H1 (cell line): ENCODE results near the gene CD247. TPM values are rescaled to one million over a fixed set of nuclear protein-coding genes. Genes with fewer than 3 reads are reported as not detected.

Experiments used
- CTCF ChIA-PET: fragments of 300-600 bp; sonication (Branson Sonifier 250); formaldehyde crosslinking; loops from one replicate; lab custom pipeline; 2021; ENCODE audit not compliant: partially characterized antibody; lab: Charles Lee
- POLR2A ChIA-PET: fragments of 300-600 bp; sonication (Branson Sonifier 250); formaldehyde crosslinking; loops from one replicate; lab custom pipeline; 2021; ENCODE audit warnings: inconsistent platforms; ENCODE audit not compliant: partially characterized antibody; lab: Charles Lee
- DNase-seq, 2 experiments: peaks; one replicate each; pipeline versions ENCODE4 v3.0.0 to v3.0.0-alpha.2; 2010 to 2022; ENCODE audit warnings: low spot score in 2 of 2, low read depth in 1 of 2, mixed read lengths in 1 of 2
- FAIRE-seq: peaks from 2 replicates; lab custom pipeline; 2011; peaks lifted over from hg19 to GRCh38; lab: Jason Lieb, UNC
- H2AFZ ChIP-seq: 2 replicates; pipeline ENCODE4 v1.8.1; 2012; ENCODE audit warnings: low read length, inconsistent platforms
- H2AK5ac ChIP-seq: 2 replicates; pipeline ENCODE4 v1.6.1; 2013; ENCODE audit warnings: low read depth, low read length
- H2BK120ac ChIP-seq: replicated peaks from 2 replicates; pipeline ENCODE3; 2013; ENCODE audit warnings: low read depth, low read length, inconsistent platforms
- H2BK12ac ChIP-seq: 2 replicates; pipeline ENCODE4 v1.6.1; 2013; ENCODE audit warnings: low read depth, low read length
- H2BK15ac ChIP-seq: 2 replicates; pipeline ENCODE4 v1.6.1; 2013; ENCODE audit warnings: low read length
- H2BK20ac ChIP-seq: 2 replicates; pipeline ENCODE4 v1.6.1; 2013; ENCODE audit warnings: low read length
- H2BK5ac ChIP-seq: 2 replicates; pipeline ENCODE4 v1.6.1; 2013; ENCODE audit warnings: low read depth, low read length
- H3K14ac ChIP-seq: 2 replicates; pipeline ENCODE4 v1.6.1; 2013; ENCODE audit warnings: inconsistent platforms; ENCODE audit not compliant: insufficient read length
- H3K18ac ChIP-seq: 2 replicates; pipeline ENCODE4 v1.6.1; 2013; ENCODE audit warnings: low read length; ENCODE audit errors: extremely low read depth
- H3K23ac ChIP-seq: 2 replicates; pipeline ENCODE4 v1.6.1; 2013; ENCODE audit warnings: inconsistent platforms; ENCODE audit not compliant: insufficient read length
- H3K23me2 ChIP-seq: 2 replicates; pipeline ENCODE4 v1.6.1; 2013; ENCODE audit warnings: low read depth, low read length
- H3K27ac ChIP-seq: 2 replicates; pipeline ENCODE4 v1.6.1; 2011; ENCODE audit warnings: low read depth, low read length, inconsistent platforms
- H3K27me3 ChIP-seq, 4 experiments: replicated peaks in 1 of 4; 1 replicate in 1 of 4; 2 replicates in 3 of 4; pipeline versions ENCODE4 v1.6.1 to v1.8.1; 2011 to 2013; ENCODE audit warnings: low read length in 3 of 4, mild to moderate bottlenecking in 3 of 4, inconsistent platforms in 2 of 4, mixed read lengths in 2 of 4, moderate library complexity in 1 of 4; ENCODE audit not compliant: control insufficient read depth in 3 of 4, insufficient read depth in 3 of 4; ENCODE audit errors: extremely low read depth in 1 of 4
- H3K36me3 ChIP-seq, 4 experiments: 2 replicates each; pipeline versions ENCODE4 v1.6.1 to v1.8.1; 2011 to 2013; ENCODE audit warnings: mild to moderate bottlenecking in 4 of 4, low read length in 3 of 4, moderate library complexity in 2 of 4, control low read depth in 1 of 4, inconsistent platforms in 1 of 4; ENCODE audit not compliant: insufficient read depth in 4 of 4, control insufficient read depth in 2 of 4
- H3K4ac ChIP-seq: replicated peaks from 2 replicates; pipeline ENCODE3; 2013; ENCODE audit warnings: low read length, low read depth, mixed read lengths, inconsistent platforms; ENCODE audit not compliant: insufficient read length
- H3K4me1 ChIP-seq, 4 experiments: replicated peaks in 1 of 4; 1 replicate in 1 of 4; 2 replicates in 3 of 4; pipeline versions ENCODE4 v1.6.1 to v1.8.1; 2011 to 2013; ENCODE audit warnings: low read length in 3 of 4, inconsistent platforms in 2 of 4, mixed read lengths in 1 of 4; ENCODE audit not compliant: insufficient read depth in 4 of 4, control insufficient read depth in 3 of 4
- H3K4me2 ChIP-seq, 2 experiments: 2 replicates each; pipeline versions ENCODE4 v1.6.1 to v1.8.1; 2011 to 2013; ENCODE audit warnings: low read depth in 2 of 2, low read length in 2 of 2, control low read depth in 1 of 2, inconsistent platforms in 1 of 2, mild to moderate bottlenecking in 1 of 2; ENCODE audit not compliant: insufficient read depth in 1 of 2
- H3K4me3 ChIP-seq, 4 experiments: fragments of 200-600, 300-600 bp in 1 of 4; sonication (generic), shearing (Covaris generic), sonication (Bioruptor Twin) in 1 of 4; 2 replicates each; pipeline versions ENCODE4 v1.5.1 to v1.8.1; 2011 to 2016; ENCODE audit warnings: low read length in 4 of 4, low read depth in 3 of 4, control low read depth in 2 of 4, inconsistent platforms in 2 of 4, mild to moderate bottlenecking in 2 of 4, mixed read lengths in 1 of 4, moderate library complexity in 1 of 4; ENCODE audit not compliant: insufficient read depth in 2 of 4; ENCODE audit errors: extremely low read depth in 1 of 4
- H3K56ac ChIP-seq: replicated peaks from 2 replicates; pipeline ENCODE3; 2013; ENCODE audit warnings: low read depth, mild to moderate bottlenecking, mixed read lengths, low read length, inconsistent platforms; ENCODE audit not compliant: insufficient read length
- H3K79me1 ChIP-seq: 2 replicates; pipeline ENCODE4 v1.6.1; 2013; ENCODE audit warnings: low read depth, low read length, control low read depth
- H3K79me2 ChIP-seq, 2 experiments: 2 replicates each; pipeline versions ENCODE4 v1.6.1 to v1.8.1; 2012 to 2013; ENCODE audit warnings: low read length in 2 of 2, mild to moderate bottlenecking in 2 of 2, inconsistent platforms in 1 of 2; ENCODE audit not compliant: insufficient read depth in 2 of 2, control insufficient read depth in 1 of 2
- H3K9ac ChIP-seq, 4 experiments: replicated peaks in 1 of 4; 1 replicate in 1 of 4; 2 replicates in 3 of 4; pipeline versions ENCODE4 v1.6.1 to v1.8.1; 2011 to 2013; ENCODE audit warnings: low read depth in 3 of 4, low read length in 3 of 4, control low read depth in 2 of 4, mild to moderate bottlenecking in 2 of 4, moderate library complexity in 2 of 4, inconsistent platforms in 1 of 4; ENCODE audit errors: extremely low read depth in 1 of 4
- H3K9me3 ChIP-seq, 2 experiments: 2 replicates each; pipeline versions ENCODE4 v1.6.1 to v1.8.1; 2012 to 2013; ENCODE audit warnings: mild to moderate bottlenecking in 2 of 2, moderate library complexity in 2 of 2, control low read depth in 1 of 2, inconsistent platforms in 1 of 2, low read depth in 1 of 2, low read length in 1 of 2, mixed read lengths in 1 of 2; ENCODE audit not compliant: insufficient read depth in 2 of 2
- H4K20me1 ChIP-seq, 2 experiments: replicated peaks in 1 of 2; 2 replicates each; pipeline versions ENCODE3 to v1.8.1; 2011 to 2013; ENCODE audit warnings: inconsistent platforms in 2 of 2, low read length in 2 of 2, mild to moderate bottlenecking in 1 of 2; ENCODE audit not compliant: insufficient read depth in 2 of 2, control insufficient read depth in 1 of 2
- H4K5ac ChIP-seq: 2 replicates; pipeline ENCODE4 v1.6.1; 2013; ENCODE audit warnings: low read length, low read depth, mixed read lengths, inconsistent platforms; ENCODE audit not compliant: insufficient read length
- H4K8ac ChIP-seq: 2 replicates; pipeline ENCODE4 v1.8.0; 2013; ENCODE audit warnings: mild to moderate bottlenecking, moderate library complexity, low read length, inconsistent platforms; ENCODE audit not compliant: insufficient read depth; ENCODE audit errors: extremely low read depth
- H4K91ac ChIP-seq: replicated peaks from 2 replicates; pipeline ENCODE3; 2013; ENCODE audit warnings: low read length, mixed read lengths, inconsistent platforms; ENCODE audit not compliant: insufficient read length
- BRCA1 ChIP-seq: IDR thresholded peaks from 2 replicates; pipeline ENCODE4 v1.6.1; 2012; ENCODE audit warnings: low read depth, low read length, improper control_type of control experiment
- GABPA ChIP-seq: IDR thresholded peaks from 2 replicates; pipeline ENCODE4 v1.6.1; 2011; ENCODE audit warnings: mild to moderate bottlenecking, low read length, moderate library complexity, borderline replicate concordance; ENCODE audit not compliant: insufficient read depth
- HDAC2 ChIP-seq, 2 experiments: fragments of 300-600 bp in 1 of 2; sonication (generic) in 1 of 2; IDR thresholded peaks; 2 replicates each; pipeline ENCODE4 v1.6.1; 2011 to 2012; ENCODE audit warnings: low read depth in 2 of 2, low read length in 2 of 2, mild to moderate bottlenecking in 2 of 2, moderate library complexity in 2 of 2, borderline replicate concordance in 1 of 2, inconsistent platforms in 1 of 2
- HDAC6 ChIP-seq: IDR thresholded peaks from one replicate; pipeline ENCODE4 v1.7.1; 2012; ENCODE audit warnings: low read depth, mild to moderate bottlenecking, inconsistent platforms, low read length, moderate library complexity
- RFX5 ChIP-seq: IDR thresholded peaks from 2 replicates; pipeline ENCODE4 v1.6.1; 2011; ENCODE audit warnings: low read depth, low read length, improper control_type of control experiment, borderline replicate concordance
- SIRT6 ChIP-seq: IDR thresholded peaks from one replicate; pipeline ENCODE4 v1.7.1; 2012; ENCODE audit warnings: low read length, inconsistent platforms
- TCF12 ChIP-seq: IDR thresholded peaks from 2 replicates; pipeline ENCODE4 v1.6.1; 2011; ENCODE audit warnings: low read depth, mild to moderate bottlenecking, low read length
- WGBS, 2 experiments: shearing (Covaris generic) in 1 of 2; methylation state at CpG; one replicate each; pipeline versions ENCODE4 v1.1.6 to v1.1.7; 2013 to 2015; ENCODE audit warnings: low lambda C conversion rate in 2 of 2, mixed read lengths in 2 of 2, inconsistent platforms in 1 of 2, low coverage in 1 of 2, missing lambda C conversion rate in 1 of 2; ENCODE audit not compliant: insufficient replicate concordance in 2 of 2, insufficient coverage in 1 of 2, insufficient read length in 1 of 2; ENCODE audit errors: extremely low coverage in 1 of 2, missing lambda C conversion rate in 1 of 2; 5-methylcytosine and 5-hydroxymethylcytosine counted together
- polyA plus RNA-seq, 7 experiments: library from polyadenylated mRNA; depleted of rRNA in 3 of 7; stranded (reverse) in 5 of 7; unstranded in 2 of 7; fragments of >200 nt in 5 of 7; fragments of 200-250 nt in 2 of 7; gene quantifications; 1 replicate in 5 of 7; 2 replicates in 1 of 7; 4 replicates in 1 of 7; pipeline versions ENCODE4 v1.2.1 to v1.2.3, GENCODE V29; 2011 to 2013; ENCODE audit warnings: missing spikeins in 2 of 7, mixed read lengths in 2 of 7
- total RNA-seq: library from RNA; stranded (reverse); fragmentation: NEBNext Ultra II Directional; extraction: Animal tissue kit (Norgen Biotek cat#: 25700); gene quantifications from 2 replicates; pipeline ENCODE4 v1.2.1, GENCODE V29; 2021

CD247 gene
- total and polyA plus RNA-seq, 2 of the 8 experiments (the other 6 are each of a cell fraction or from before 2014, with no cell fraction given) = 2.0 to 2.2 TPM

GRCh38 chr1:167435484-167435883 lies 82.8 kb downstream of the CD247 start:
- 86% methylated on average over 3 of the region's 4 CpGs; no CpG with 5 or more reads in 1 of the 2 experiments for WGBS, 2 experiments
- Histone ChIP-seq H3K4me2 (no peak overlapping the region), H2BK120ac (no peak overlapping the region), H3K14ac (no peak overlapping the region), H3K18ac (no peak overlapping the region), H2AK5ac (peak overlapping the region; percentile 31; the same call in 1 of the 2 replicates), H3K27me3 (peaks cover 3 to 28% (median 23%) of the 10 kb centered on the region in 4 experiments), H3K9me3 (no peaks in the 10 kb centered on the region), H3K9ac (no peak overlapping the region), H4K91ac (no peak overlapping the region), H3K56ac (no peak overlapping the region), H4K20me1 (no peaks in the 10 kb centered on the region), H2AFZ (no peak overlapping the region), H3K4me3 (no peak overlapping the region), H2BK20ac (no peak overlapping the region), H3K4ac (no peak overlapping the region), H4K5ac (no peak overlapping the region), H2BK5ac (no peak overlapping the region; the same call in 1 of the 2 replicates), H3K23ac (no peak overlapping the region), H3K36me3 (no peaks in the 10 kb centered on the region), H3K79me1 (no peaks in the 10 kb centered on the region), H3K27ac (no peak overlapping the region), H3K23me2 (peaks cover 7% of the 10 kb centered on the region; the same call in 1 of the 2 replicates), H4K8ac (no peak overlapping the region), H3K79me2 (no peaks in the 10 kb centered on the region), H3K4me1 (peaks cover 4 to 27% (median 15%) of the 10 kb centered on the region in 4 experiments), H2BK15ac (no peak overlapping the region), H2BK12ac (no peak overlapping the region)
- FAIRE-seq = no peak
- no peak for TF ChIP-seq TCF12
- TF ChIP-seq RFX5 = no peak
- no peak for TF ChIP-seq GABPA
- TF ChIP-seq SIRT6 = no peak
- TF ChIP-seq HDAC2 (IDR thresholded peaks at IDR 0.05; ENCODE audit: borderline replicate concordance in 1 of 2, low read depth in 2 of 2, low read length in 2 of 2) = no peak
- TF ChIP-seq HDAC6 = no peak
- no peak for TF ChIP-seq BRCA1
- ChIA-PET CTCF (interaction anchor here (2.4 kb wide), 1 partner anchor 167 kb away, joined by 7 read pairs; no protein-coding TSS in a partner anchor), POLR2A (no interaction called here)
- peak in 1 of 2 experiments; percentile 27 for DNase-seq
